GM12878 (cell line): ENCODE results near the gene SPEG. TPM values are rescaled to one million over a fixed set of nuclear protein-coding genes. Genes with fewer than 3 reads are reported as not detected.

Source experiments
- ATAC-seq: fragments of 200-7000 bp; cut with Tn5 transposase; 3 replicates; pipeline ENCODE4 v1.9.1; 2020; ENCODE audit warnings: mild to moderate bottlenecking, moderate library complexity
- BruUV-seq: library from RNA; stranded (reverse); fragments of 400-500 nt; replicated peaks from 2 replicates; lab custom pipeline; 2021; lab: Mats Ljungman, UMichigan
- CTCF ChIA-PET: fragments of 300-600 bp; sonication (Branson Sonifier 250); formaldehyde crosslinking; extraction: SDS; loops from one replicate; lab custom pipeline; 2021; ENCODE audit warnings: inconsistent platforms; lab: Yijun Ruan, JAX
- POLR2A ChIA-PET: fragments of 350-600 bp; formaldehyde crosslinking; extraction: SDS; loops from one replicate; lab custom pipeline; 2021; ENCODE audit warnings: inconsistent platforms; lab: Charles Lee
- RAD21 ChIA-PET: fragments of 300-600 bp; sonication (Branson Sonifier 250); formaldehyde crosslinking; loops from one replicate; lab custom pipeline; 2023; ENCODE audit warnings: antibody characterized with exemption; ENCODE audit not compliant: unreplicated experiment; lab: Charles Lee
- SMC1A ChIA-PET: fragments of 300-600 bp; sonication (Branson Sonifier 250); formaldehyde crosslinking; loops from one replicate; lab custom pipeline; 2023; ENCODE audit not compliant: unreplicated experiment, uncharacterized antibody; lab: Charles Lee
- DNase-seq: peaks from one replicate; pipeline ENCODE4 v3.0.0-alpha.2; 2011; ENCODE audit warnings: low read depth, low spot score
- FAIRE-seq: peaks from 3 replicates; lab custom pipeline; 2011; peaks lifted over from hg19 to GRCh38; lab: Jason Lieb, UNC
- H2AFZ ChIP-seq: 2 replicates; pipeline ENCODE4 v1.6.0; 2011; ENCODE audit warnings: low read depth, low read length, control low read depth; ENCODE audit not compliant: control insufficient read depth
- H3K27ac ChIP-seq: 2 replicates; pipeline ENCODE4 v1.5.1; 2011; ENCODE audit warnings: control low read depth; ENCODE audit not compliant: control insufficient read depth, insufficient read depth
- H3K27me3 ChIP-seq, 2 experiments: replicated peaks in 1 of 2; 2 replicates each; pipeline versions ENCODE4 v1.6.0 to v1.6.1; 2011; ENCODE audit warnings: low read length in 1 of 2; ENCODE audit not compliant: control insufficient read depth in 2 of 2, insufficient read depth in 2 of 2
- H3K36me3 ChIP-seq, 2 experiments: 2 replicates each; pipeline ENCODE4 v1.5.1; 2011; ENCODE audit warnings: low read length in 1 of 2; ENCODE audit not compliant: control insufficient read depth in 2 of 2, insufficient read depth in 2 of 2
- H3K4me1 ChIP-seq: 2 replicates; pipeline ENCODE4 v1.6.1; 2011; ENCODE audit warnings: mild to moderate bottlenecking, low read length, moderate library complexity, mixed read lengths; ENCODE audit not compliant: control insufficient read depth, insufficient read depth
- H3K4me2 ChIP-seq: 2 replicates; pipeline ENCODE4 v1.6.0; 2011; ENCODE audit warnings: control low read depth; ENCODE audit not compliant: control insufficient read depth, insufficient read depth
- H3K4me3 ChIP-seq: fragments of 200-600 bp; sonication (generic); 2 replicates; pipeline ENCODE4 v1.5.1; 2016
- H3K79me2 ChIP-seq: 2 replicates; pipeline ENCODE4 v1.6.0; 2011; ENCODE audit warnings: low read length; ENCODE audit not compliant: control insufficient read depth, insufficient read depth
- H3K9ac ChIP-seq: 2 replicates; pipeline ENCODE4 v1.8.0; 2011; ENCODE audit warnings: low read length, control low read depth, mixed read lengths; ENCODE audit not compliant: control insufficient read depth, insufficient read depth
- H3K9me3 ChIP-seq: replicated peaks from 3 replicates; pipeline ENCODE4 v1.5.1; 2011; ENCODE audit warnings: mild to moderate bottlenecking, low read length; ENCODE audit not compliant: control insufficient read depth, insufficient read depth
- H4K20me1 ChIP-seq: 2 replicates; pipeline ENCODE4 v1.6.0; 2011; ENCODE audit not compliant: control insufficient read depth, insufficient read depth
- ATF7 ChIP-seq: fragments of 450-650 bp; IDR thresholded peaks from 2 replicates; pipeline ENCODE4 v1.6.1; 2016; ENCODE audit warnings: low read depth, mild to moderate bottlenecking
- BCL11A ChIP-seq: IDR thresholded peaks from 2 replicates; pipeline ENCODE4 v1.6.1; 2011; ENCODE audit warnings: low read depth, low read length
- FOS ChIP-seq: IDR thresholded peaks from 3 replicates; pipeline ENCODE4 v1.6.1; 2011; ENCODE audit warnings: borderline replicate concordance; ENCODE audit not compliant: insufficient read length; ENCODE audit errors: extremely low read depth
- FOXM1 ChIP-seq: IDR thresholded peaks from 2 replicates; pipeline ENCODE4 v1.6.1; 2012; ENCODE audit warnings: low read depth, mild to moderate bottlenecking, inconsistent platforms, low read length, moderate library complexity
- KDM1A ChIP-seq: fragments of 200-600 bp; sonication (generic); IDR thresholded peaks from 2 replicates; pipeline ENCODE4 v1.6.1; 2016; ENCODE audit warnings: borderline replicate concordance
- KLF5 ChIP-seq: fragments of 450-650 bp; IDR thresholded peaks from 2 replicates; pipeline ENCODE4 v1.6.1; 2014; ENCODE audit warnings: mild to moderate bottlenecking; ENCODE audit not compliant: partially characterized antibody
- MAX ChIP-seq: IDR thresholded peaks from 2 replicates; pipeline ENCODE4 v1.6.1; 2012; ENCODE audit warnings: low read depth, low read length, improper control_type of control experiment
- NFIC ChIP-seq: IDR thresholded peaks from 2 replicates; pipeline ENCODE4 v1.6.1; 2012; ENCODE audit warnings: low read depth, mild to moderate bottlenecking, inconsistent platforms, low read length, moderate library complexity
- NRF1 ChIP-seq: conservative IDR thresholded peaks from 2 replicates; pipeline ENCODE4 v1.6.1; 2011; ENCODE audit warnings: mild to moderate bottlenecking, low read depth, low read length, improper control_type of control experiment
- PAX8 ChIP-seq: fragments of 450-650 bp; IDR thresholded peaks from 2 replicates; pipeline ENCODE4 v1.6.1; 2017; ENCODE audit warnings: mild to moderate bottlenecking, moderate library complexity
- SMAD5 ChIP-seq: IDR thresholded peaks from 2 replicates; pipeline ENCODE4 v1.6.1; 2016; ENCODE audit warnings: antibody characterized with exemption, low read depth
- WRNIP1 ChIP-seq: IDR thresholded peaks from 2 replicates; pipeline ENCODE4 v1.6.1; 2011; ENCODE audit warnings: low read depth, low read length, improper control_type of control experiment, borderline replicate concordance
- YBX1 ChIP-seq: fragments of 450-650 bp; IDR thresholded peaks from 2 replicates; pipeline ENCODE4 v1.6.1; 2016; ENCODE audit warnings: antibody characterized with exemption
- ZBED1 ChIP-seq: IDR thresholded peaks from 2 replicates; pipeline ENCODE4 v1.6.1; 2016; ENCODE audit warnings: borderline replicate concordance
- ZBTB11 ChIP-seq: fragments of 450-650 bp; formaldehyde crosslinking; IDR thresholded peaks from 2 replicates; pipeline ENCODE4 v1.5.0; 2022; ENCODE audit warnings: mild to moderate bottlenecking, missing genetic modification characterization
- ZNF24 ChIP-seq: fragments of 450-650 bp; IDR thresholded peaks from 2 replicates; pipeline ENCODE4 v1.6.1; 2017; ENCODE audit warnings: antibody characterized with exemption, mild to moderate bottlenecking
- ZNF384 ChIP-seq: IDR thresholded peaks from 2 replicates; pipeline ENCODE4 v1.6.1; 2012; ENCODE audit warnings: low read depth, mild to moderate bottlenecking, low read length, improper control_type of control experiment, borderline replicate concordance
- WGBS: methylation state at CpG from one replicate; pipeline ENCODE4 v1.1.6; 2016; ENCODE audit warnings: low lambda C conversion rate; ENCODE audit not compliant: insufficient replicate concordance, insufficient coverage; ENCODE audit errors: missing lambda C conversion rate; 5-methylcytosine and 5-hydroxymethylcytosine counted together
- in situ Hi-C: fragments of 300-500 bp; cut with MboI; formaldehyde crosslinking; loops from 9 replicates; pipeline ENCODE4 v1.14.3; 2018; ENCODE audit warnings: mixed read lengths
- intact Hi-C: fragments of 100-400 bp; cut with micrococcal nuclease; formaldehyde crosslinking; loops from one replicate; pipeline ENCODE4 v1.14.2; 2022; ENCODE audit not compliant: unreplicated experiment
- polyA plus RNA-seq, 11 experiments: library from polyadenylated mRNA; depleted of rRNA in 4 of 11; unstranded in 6 of 11; stranded (reverse) in 5 of 11; fragments of >200 nt; fragmentation: Nextera tagmentation in 4 of 11; fragmentation: Illumina TruSeq in 1 of 11; extraction: Ambion mirVana in 4 of 11; extraction: Trizol in 1 of 11; gene quantifications; 1 replicate in 1 of 11; 2 replicates in 10 of 11; pipeline versions ENCODE4 v1.2.1 to v1.2.3, GENCODE V29; 2011 to 2016; ENCODE audit warnings: inconsistent platforms in 2 of 11, missing spikeins in 2 of 11, low read depth in 1 of 11
- total RNA-seq, 4 experiments: library from RNA; depleted of rRNA in 3 of 4; stranded (reverse); fragments of >200 nt in 3 of 4; fragmentation: Illumina TruSeq in 1 of 4; extraction: Trizol in 1 of 4; gene quantifications; 2 replicates each; pipeline versions ENCODE4 v1.2.1 to v1.2.3, GENCODE V29; 2013 to 2021
- TF ChIP-seq, protein P1 (sequence below): IDR thresholded peaks from 2 replicates; pipeline ENCODE4 v1.6.1; 2012; ENCODE audit warnings: mild to moderate bottlenecking, low read depth, low read length
- TF ChIP-seq, protein P2 (sequence below): IDR thresholded peaks from 2 replicates; pipeline ENCODE4 v1.6.1; 2012; ENCODE audit warnings: low read length, inconsistent platforms

SPEG gene
- total and polyA plus RNA-seq, 10 of the 15 experiments (the other 5 are each of a cell fraction or from before 2014, with no cell fraction given), result 0.03 to 0.28 TPM; not detected in 8

GRCh38 chr2:219416938-219417337, 17.7 kb upstream of the SPEG start:
- POLR2A ChIA-PET, result no interaction called here
- RAD21 ChIA-PET, result no interaction called here
- H3K9ac ChIP-seq, result no peak overlapping the region
- H2AFZ ChIP-seq, result no peak overlapping the region
- 24% methylated on average over 4 of the region's 4 CpGs for WGBS
- no peaks in the 10 kb centered on the region for H3K36me3 ChIP-seq
- BruUV-seq, result no TSS peak
- H4K20me1 ChIP-seq, result no peaks in the 10 kb centered on the region
- H3K4me2 ChIP-seq, result no peak overlapping the region
- DNase-seq, result no peak
- in situ Hi-C loops, result no loop called here
- no peak overlapping the region for H3K4me3 ChIP-seq
- no peak overlapping the region for H3K27ac ChIP-seq
- CTCF ChIA-PET, result interaction anchor here (1.1 to 1.3 kb wide), 2 partner anchors 14 to 42 kb away, joined by 3 to 7 read pairs; no protein-coding TSS in a partner anchor
- no peak for FAIRE-seq
- H3K79me2 ChIP-seq, result no peaks in the 10 kb centered on the region
- intact Hi-C loops, result no loop called here
- H3K4me1 ChIP-seq, result no peaks in the 10 kb centered on the region
- no peaks in the 10 kb centered on the region; the same call in 1 of the 3 replicates for H3K9me3 ChIP-seq
- no peak for ATAC-seq
- SMC1A ChIA-PET, result no interaction called here
- H3K27me3 ChIP-seq, result peaks cover 0 to 2% of the 10 kb centered on the region in 2 experiments; a peak in 2 of 4 replicates
- no peak for TF ChIP-seq NRF1
- no peak for TF ChIP-seq NFIC
- no peak for TF ChIP-seq WRNIP1
- no peak for TF ChIP-seq ZBTB11 (CRISPR knock-in tag)
- no peak for TF ChIP-seq ZBED1
- no peak for TF ChIP-seq FOS
- no peak for TF ChIP-seq SMAD5
- TF ChIP-seq PAX8, result no peak
- TF ChIP-seq ZNF384, result no peak
- no peak for TF ChIP-seq KLF5
- TF ChIP-seq ZNF24, result no peak
- TF ChIP-seq, protein P1, sequence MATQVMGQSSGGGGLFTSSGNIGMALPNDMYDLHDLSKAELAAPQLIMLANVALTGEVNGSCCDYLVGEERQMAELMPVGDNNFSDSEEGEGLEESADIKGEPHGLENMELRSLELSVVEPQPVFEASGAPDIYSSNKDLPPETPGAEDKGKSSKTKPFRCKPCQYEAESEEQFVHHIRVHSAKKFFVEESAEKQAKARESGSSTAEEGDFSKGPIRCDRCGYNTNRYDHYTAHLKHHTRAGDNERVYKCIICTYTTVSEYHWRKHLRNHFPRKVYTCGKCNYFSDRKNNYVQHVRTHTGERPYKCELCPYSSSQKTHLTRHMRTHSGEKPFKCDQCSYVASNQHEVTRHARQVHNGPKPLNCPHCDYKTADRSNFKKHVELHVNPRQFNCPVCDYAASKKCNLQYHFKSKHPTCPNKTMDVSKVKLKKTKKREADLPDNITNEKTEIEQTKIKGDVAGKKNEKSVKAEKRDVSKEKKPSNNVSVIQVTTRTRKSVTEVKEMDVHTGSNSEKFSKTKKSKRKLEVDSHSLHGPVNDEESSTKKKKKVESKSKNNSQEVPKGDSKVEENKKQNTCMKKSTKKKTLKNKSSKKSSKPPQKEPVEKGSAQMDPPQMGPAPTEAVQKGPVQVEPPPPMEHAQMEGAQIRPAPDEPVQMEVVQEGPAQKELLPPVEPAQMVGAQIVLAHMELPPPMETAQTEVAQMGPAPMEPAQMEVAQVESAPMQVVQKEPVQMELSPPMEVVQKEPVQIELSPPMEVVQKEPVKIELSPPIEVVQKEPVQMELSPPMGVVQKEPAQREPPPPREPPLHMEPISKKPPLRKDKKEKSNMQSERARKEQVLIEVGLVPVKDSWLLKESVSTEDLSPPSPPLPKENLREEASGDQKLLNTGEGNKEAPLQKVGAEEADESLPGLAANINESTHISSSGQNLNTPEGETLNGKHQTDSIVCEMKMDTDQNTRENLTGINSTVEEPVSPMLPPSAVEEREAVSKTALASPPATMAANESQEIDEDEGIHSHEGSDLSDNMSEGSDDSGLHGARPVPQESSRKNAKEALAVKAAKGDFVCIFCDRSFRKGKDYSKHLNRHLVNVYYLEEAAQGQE, result no peak
- no peak for TF ChIP-seq YBX1
- no peak for TF ChIP-seq KDM1A
- TF ChIP-seq BCL11A, result no peak
- no peak for TF ChIP-seq FOXM1
- no peak for TF ChIP-seq MAX
- TF ChIP-seq, protein P2, sequence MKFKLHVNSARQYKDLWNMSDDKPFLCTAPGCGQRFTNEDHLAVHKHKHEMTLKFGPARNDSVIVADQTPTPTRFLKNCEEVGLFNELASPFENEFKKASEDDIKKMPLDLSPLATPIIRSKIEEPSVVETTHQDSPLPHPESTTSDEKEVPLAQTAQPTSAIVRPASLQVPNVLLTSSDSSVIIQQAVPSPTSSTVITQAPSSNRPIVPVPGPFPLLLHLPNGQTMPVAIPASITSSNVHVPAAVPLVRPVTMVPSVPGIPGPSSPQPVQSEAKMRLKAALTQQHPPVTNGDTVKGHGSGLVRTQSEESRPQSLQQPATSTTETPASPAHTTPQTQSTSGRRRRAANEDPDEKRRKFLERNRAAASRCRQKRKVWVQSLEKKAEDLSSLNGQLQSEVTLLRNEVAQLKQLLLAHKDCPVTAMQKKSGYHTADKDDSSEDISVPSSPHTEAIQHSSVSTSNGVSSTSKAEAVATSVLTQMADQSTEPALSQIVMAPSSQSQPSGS, result no peak
- TF ChIP-seq ATF7, result no peak
